HG03066 (cell line): Measurements from ENCODE around the gene AHCYL2.

Source experiments
- ATAC-seq: cut with Tn5 transposase; IDR thresholded peaks from one replicate; pipeline ENCODE4 v1.9.1; 2021; ENCODE audit warnings: low read depth; ENCODE audit not compliant: unreplicated experiment

The AHCYL2 gene

DNA sequence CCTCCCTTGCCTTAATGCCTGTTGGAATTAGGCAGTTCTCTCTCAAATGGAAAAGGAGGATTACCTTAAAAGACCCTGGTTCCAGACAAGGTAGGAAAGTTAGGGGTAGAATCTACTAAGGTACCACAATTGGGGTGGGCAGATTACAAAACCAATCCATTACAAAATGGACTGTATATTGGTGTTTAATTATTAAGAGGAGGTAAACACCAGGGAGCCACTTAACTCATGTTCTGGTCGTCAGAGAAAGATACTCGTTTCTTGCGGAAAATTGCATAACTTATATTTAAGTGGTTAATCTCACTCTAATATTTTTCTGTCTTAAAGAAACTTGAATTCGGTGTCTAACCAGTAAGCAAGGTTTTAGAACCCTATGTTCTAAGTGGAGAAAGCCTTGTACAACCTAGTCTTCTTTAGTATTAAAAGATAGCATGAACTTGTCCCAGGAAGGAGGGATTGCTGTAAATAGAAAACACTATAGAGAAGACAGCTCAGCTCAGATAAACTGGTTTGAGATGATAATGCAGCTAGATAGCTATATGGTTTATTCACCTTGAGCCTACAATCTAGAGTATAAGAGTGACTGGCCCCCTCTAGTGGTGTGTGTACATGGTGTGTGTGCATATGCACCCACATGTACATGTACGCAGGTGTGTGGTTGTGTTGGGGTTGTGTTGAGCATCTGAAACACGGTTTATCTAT is 151.4 kb downstream of the AHCYL2 start:
- no peak for ATAC-seq

DNA sequence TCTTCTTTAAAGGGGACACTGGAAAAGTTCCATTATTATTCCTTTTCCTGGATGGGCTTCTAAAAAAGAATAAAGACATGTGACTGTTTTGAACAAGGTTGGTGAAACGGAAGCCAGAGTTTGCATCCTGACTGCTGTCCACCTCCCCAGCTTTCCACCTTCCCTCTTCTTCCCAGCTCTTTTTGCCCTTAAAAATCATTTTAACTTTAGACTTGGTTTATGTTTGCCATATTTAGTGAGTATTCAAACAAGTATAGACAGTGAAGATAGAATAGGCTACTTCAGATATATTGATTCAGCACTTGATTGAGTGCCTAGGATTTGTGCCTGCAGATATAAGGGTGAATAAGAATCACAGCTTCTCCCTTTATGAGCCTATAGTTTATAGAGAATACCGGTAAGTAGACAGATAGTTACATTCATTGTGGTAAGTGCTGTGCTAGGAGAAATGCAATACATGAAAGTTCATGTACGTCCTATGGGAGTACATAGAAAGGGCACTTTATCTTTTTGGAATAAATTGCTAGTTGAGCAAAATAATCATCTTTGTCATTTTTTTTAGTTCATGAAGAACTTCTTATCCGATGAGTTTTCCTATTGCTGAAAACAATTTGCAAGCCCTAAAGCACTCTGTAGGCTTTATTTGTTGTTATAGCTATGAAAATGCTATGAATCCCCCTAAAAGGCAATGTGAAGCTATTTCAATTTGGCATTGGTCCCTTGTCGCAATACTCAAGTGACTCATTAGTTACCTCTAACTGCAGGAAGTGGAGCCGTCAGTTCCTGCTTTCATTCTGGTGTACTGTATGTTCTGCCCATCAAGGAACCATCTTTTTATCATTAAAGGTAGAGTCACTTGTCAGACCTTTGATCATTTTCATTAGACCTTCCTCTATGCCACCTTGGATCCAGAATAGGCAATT is 152.2 kb downstream of the AHCYL2 start:
- ATAC-seq, result no peak

DNA sequence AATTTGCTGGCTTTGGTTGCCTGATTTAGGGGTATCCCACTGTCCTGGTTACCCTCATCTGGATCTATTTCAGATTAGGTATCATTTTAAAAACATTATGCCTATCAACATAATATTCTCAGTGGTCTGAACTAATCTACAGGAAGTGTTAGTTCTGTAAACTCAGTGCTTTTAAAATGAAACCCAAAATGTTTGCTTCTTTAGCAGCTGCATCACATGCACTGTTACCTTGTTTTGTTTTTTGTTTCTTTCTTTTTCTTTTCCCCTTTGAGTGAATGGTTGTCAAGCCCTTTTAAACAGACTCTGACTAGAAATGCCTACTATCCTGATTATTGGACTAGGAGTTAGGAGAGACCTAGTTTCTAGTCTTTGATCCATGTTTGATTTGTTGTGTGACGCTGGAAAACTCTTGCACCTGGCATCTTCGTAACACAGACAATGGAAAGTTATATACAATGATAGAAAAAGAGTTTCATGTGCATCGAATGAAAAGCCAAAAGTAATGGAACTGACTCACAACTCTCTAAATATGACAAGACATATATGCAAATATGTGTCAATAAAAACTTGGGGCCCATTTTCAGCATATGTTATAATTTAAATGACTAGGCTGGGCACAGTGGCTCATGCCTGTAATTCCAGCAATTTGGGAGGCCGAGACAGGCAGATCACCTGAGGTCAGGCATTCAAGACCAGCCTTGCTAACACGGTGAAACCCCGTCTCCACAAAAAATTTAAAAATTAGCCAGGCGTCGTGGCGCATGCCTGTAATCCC is 157.1 kb downstream of the AHCYL2 start:
- ATAC-seq, result no peak

DNA sequence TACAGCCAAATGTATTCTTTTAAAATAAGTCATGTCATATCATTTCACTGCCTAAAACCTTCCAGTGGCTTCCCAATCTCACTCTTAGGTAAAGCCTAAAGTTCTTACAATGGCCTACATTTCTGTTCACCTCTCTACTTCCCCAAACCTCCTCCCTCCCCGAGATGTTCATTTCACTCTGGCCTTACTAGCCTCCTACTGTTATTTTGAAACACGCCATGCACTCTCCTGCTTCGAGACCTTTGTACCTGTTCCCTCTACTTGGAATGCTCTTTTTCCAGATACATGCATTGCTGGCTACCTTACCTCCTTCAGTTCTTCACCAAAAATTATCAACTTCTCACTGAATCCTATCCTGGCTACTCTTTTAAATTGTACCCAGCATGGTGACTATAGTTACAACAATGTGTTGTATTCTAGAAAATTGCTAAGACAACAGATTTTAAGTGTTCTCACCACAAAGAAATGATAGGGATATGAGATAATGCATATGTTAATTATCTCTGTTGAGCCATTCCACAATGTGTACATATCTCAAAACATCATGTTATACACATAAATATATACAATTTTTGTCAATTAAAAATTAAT is 158.8 kb downstream of the AHCYL2 start:
- ATAC-seq, result no peak

DNA sequence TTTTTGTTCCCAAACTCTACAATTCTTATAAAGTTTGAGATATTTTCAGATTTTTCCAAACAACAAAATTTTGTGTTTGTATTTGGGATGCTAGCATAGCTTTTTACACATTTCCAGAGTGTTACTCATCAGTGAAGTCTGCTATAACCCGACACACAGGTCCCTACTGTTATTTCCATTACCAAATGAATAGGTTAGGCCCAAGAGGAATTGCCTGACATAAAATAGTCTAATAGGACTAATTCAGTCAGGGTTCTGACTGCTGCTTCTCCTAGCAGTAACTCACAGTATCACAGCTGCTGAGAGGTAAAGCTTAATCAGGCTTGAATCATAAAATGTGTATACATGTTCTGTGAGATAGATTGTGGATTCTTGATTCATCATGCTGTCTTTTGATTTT is 160.3 kb downstream of the AHCYL2 start:
- no peak for ATAC-seq

DNA sequence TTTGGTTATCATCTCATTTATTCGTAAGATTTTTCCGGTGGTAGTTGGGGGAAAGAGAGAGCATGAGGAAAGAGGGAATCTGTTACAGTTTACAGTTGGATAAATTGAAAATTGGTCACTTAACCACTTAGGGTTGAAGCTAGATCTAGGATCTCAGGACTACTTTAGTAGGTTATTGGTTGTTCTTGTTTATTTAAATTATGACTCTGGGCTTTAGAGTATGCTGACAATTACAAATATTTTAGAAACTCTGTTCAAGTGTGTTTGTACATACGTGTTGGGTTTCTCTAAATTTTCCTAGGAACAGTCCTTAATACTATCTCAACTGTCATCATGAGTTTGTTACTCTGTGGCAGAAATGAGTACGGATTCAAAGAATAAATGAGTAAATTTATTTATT is 160.8 kb downstream of the AHCYL2 start:
- ATAC-seq, result no peak

DNA sequence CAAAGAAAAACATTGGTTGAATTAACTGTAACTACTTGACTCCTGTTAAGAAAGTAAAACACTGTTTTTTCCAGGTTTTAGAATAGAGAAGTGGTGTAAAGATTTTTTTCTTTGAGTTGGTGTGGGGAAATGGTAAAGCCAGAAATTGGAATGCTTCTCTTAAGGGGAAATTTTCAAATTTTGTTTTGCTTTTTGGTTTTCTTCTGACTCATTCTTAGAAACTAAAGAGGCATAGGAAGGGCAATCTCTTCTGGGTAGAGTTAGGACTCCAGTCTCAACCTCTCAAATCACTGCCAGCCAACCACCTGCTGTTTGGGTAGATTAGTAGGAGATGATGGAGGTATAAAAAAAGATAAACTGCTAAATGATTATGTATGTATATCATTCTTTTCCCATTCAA is 161.7 kb downstream of the AHCYL2 start:
- no peak for ATAC-seq

DNA sequence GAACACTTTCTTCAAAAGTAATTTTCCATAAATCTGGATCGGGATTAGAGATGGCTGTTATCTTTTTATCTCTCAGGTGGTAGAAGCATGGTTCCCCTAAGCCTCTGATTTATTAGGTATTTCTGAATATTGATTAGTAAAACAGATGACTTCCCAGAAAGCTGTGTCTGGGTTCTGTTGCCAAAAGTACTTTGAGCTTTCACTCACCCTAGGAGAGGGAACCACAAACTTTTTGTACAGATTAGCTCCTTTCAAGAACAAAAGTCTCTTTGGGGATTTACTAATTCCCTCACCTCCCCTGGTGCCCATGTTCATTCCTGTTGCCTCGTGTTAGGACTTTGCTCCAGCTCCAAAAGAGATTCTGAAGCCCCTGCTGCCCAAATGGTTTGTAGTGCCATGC is 162.7 kb downstream of the AHCYL2 start:
- no peak for ATAC-seq

DNA sequence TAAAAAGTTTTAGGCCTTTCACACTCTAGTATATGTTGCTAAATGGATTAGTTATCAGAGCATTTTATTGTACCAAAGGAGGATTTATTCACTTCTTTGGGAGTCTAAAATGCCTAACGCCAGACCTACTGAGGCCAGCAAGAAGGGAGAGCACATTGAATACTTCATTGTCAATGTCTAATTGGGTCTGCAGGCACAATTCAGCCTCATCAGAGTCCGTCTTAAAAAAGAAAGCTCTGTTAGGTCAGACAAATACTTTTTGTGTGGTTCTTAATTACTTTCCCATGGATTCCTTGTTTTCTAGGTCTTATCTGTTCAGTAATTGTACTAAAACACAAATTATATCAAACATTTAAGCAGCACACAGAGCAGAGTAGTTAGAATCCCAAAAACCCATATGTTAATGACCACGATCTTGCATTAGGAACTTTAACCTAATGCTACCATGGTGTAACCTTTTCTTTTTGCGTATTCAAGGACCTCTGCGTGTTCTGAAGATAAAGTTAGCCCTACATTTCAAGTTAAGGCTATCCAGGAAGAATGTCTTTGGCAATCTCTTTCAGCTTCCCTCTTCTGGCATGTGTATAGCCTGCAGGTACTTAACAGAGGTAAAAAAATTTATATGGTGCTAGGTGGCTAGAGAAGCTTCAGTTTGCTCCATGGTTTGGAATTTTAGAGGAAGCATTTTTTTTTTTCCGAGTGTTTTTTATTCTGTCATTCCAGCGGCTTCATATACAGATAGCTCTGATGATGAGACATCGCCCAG is 163.7 kb downstream of the AHCYL2 start:
- no peak for ATAC-seq

DNA sequence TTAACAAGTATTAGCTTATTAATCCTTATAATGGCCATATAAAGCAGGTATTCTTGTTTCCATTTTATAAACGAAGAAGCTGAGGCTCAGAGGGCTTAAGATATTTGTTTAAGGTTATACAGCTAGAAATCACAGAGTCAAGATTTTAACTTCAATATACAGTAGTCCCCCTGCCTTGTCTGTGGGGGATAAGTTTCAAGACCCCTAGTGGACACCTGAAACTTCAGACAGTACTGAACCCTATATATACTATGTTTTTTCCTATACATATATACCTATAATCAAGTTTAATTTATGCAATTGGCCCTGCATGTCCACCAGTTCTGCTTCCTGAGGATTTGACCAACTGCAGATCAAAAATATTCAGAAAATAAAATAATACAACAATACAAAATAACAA is 165.0 kb downstream of the AHCYL2 start:
- no peak for ATAC-seq

DNA sequence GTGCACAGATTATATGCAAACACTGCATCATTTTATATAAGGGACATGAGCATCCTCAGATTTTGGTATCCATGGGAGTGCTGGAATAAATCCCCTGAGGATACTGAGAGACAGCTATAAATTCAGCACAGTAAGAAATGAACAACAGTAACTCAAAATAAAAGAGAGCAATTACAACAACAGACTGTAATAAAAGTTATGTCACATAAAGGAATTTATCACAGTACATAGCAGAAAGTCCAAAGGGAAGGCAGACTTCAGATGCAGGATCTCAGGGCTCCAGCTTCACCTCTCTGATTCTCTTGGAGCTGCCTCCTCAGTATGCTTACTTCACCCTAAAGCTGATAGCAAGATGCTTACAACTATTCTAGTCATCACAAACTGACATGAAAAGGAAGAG is 165.5 kb downstream of the AHCYL2 start:
- ATAC-seq, result no peak

DNA sequence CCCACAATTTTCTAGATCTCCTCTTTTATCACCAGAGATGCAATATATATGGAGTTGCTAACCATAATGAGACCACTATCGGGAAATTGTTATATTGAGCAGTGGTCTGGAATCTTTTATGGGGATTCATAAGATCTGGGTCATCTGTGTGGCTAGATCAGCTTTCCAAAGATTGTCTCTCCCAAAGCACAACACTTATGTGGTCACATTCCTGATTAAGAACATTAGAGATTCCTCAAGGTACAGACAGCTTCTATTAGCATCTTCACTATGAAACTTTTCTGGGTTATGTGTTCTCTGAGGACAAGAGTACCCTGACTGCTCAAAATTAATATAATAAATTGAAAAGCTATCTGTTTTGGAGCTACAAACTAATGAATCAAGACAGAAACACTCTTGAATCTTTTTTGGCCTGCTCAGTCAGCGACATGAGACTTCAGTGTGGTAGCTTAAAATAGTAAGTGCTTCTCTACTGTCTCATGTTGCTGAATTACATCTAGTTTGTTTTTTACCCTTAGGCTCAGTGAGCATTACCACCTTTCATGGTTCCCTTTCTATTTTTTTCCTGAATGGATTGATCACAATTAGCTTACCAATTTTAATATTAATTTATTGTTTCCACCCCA is 166.8 kb downstream of the AHCYL2 start:
- no peak for ATAC-seq

DNA sequence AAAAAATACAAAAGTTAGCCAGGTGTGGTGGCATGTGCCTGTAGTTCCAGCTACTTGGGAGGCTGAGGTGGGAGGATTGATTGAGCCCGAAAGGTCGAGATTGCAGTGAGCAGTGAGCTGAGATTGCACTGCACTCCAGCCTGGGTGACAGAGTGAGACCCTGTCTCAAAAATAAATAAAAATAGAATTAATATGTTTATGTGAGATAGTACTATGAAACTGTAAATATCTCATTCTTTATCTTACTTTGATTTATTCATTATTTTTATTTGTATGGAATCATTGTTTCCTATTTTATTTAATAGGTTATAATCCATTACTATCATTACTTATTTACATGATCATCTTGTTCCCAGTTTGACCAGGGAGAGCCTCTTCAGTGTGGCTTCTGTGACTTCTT is 168.4 kb downstream of the AHCYL2 start:
- ATAC-seq, result no peak

DNA sequence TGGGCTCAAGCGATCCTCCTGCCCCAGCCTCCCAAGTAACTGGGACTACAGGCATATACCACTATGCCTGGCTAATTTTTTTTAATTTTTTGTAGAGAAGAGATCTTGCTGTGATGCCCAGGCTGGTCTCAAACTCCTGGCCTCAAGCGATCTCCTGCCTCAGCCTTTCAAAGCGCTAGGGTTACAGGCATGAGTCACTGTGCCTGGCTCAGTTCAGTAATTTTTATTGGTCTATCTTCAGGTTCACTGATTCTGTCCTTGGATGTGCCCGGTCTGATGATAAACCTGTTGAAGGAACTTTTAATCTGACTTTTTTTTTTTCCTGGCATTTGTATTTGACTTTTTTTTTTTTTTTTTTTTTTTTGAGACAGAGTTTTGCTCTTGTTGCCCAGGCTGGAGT is 169.3 kb downstream of the AHCYL2 start:
- no peak for ATAC-seq

DNA sequence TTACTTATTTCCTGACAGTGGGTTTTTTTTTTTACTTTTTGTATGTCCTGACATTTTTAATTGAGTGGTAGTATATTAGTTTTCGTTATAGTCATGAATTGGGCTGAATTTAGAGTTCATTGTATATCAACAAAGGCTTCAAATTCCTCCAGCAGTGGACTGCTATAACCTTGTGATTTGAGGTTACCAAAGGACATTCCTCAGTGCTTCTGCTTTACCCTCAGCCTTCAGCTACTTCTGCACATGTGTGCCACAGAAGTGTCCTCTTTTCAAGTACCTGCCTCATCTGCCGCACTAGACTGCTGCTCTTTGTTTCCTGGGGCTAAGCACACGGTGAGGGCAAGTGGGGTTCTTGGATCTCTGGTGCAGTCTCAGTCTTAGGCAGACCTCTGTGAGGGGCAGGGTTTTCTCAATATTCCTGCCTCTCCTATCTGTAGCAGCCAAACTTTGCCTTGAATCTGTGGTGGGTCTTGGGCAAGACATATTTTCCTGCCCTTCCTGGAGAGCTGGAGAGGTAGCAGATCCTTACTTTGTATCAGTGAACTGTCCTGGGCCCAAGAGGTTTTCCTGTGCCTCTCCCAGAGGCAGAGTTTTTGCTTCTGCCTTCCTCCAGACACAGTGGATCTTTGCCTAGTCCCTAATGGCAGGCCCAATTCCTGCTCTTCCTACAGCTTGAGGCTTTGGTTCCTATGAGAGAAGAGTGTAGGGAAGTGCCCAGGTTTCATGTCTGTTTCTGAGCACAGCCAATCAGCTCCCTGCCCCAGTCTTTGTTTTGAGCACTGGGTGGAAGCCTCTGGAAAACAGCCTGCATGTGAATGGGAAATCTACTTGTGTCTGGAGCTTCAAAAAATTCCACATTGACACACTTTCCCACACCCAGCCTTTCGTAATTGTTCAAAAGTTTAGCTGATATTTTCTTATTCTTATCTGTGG is 170.4 kb downstream of the AHCYL2 start:
- ATAC-seq, result no peak

DNA sequence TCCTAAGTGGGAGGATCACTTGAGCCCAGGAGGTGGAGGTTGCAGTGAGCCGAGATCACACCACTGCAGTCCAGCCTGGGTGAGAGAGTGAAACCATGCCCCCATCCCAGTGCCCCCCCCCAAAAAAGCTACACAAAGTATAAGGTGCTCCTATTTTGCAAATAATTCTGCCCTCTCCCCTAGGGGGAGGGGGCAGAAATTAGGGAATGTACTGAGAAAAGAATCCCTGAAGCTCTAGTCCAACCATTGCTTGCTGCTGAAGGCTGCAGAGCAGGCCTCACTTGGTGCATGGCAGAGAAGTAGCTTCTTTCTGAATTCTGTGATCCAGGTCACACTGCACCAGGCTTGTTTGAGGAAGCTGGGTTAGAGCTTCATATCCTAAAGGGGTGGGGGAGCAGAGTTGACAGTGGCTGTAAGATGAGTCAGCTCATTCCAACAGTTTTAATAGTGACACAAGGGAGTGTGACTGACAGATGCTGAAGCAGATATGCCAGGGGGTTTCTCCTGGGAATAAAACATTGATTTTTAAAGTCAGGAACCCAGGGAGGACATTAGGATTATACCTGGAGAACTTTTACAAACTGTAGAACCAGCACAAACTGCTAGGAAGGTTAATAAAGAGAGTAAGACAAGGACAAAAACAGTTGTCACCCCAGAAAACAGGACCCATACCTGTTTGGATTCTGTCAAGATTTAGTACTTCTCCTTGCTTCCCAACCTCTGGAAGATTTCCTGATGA is 176.6 kb downstream of the AHCYL2 start:
- no peak for ATAC-seq

DNA sequence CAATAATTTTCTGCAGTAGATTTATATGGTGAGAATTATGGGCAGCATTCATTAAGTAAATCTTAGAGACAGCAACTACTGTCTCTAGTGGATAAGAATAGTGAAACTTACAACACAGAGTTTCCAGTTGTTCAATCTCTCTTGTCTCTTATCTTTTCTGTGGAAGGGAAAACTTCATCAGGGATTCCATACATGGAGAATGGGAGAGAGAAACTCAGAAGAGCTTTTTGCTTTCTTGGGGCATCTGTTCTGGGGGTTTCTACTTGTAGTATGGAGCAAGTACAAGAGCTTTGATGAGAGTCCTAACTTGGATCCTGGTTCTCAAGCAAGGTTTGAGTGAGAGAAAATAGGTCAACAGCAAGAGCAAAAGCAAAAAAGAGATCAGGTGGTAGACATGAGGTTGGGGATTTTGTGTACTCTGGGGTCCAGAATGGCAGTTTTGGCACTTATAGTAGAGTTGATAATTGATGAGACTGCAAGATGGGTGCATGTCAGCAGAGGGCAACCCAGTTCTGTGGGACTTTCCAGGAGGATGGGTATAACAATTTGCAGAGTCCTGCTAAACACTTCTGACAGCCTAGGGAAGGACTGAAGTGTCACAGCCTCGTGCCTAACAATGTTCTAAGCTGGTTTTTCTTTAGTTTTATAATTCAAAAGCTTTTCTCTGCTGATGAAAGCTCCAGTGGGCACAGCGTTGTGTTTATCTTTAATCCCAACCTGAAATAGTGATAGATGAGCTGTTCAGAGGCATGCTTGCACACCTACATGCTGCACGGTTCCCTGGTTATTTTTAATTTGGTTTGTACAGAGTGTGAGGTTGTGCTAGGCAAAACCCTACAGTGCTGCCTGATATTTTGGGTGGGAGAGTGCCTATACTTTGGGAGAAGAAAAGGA is 177.4 kb downstream of the AHCYL2 start:
- ATAC-seq, result no peak
